Breast epithelium (tissue), 3 donors: ENCODE data around the gene PTPRG.

Experiments
- CTCF ChIP-seq, 3 donors: fragments of 450-650 bp; IDR thresholded peaks; one replicate each; pipeline ENCODE4 v1.5.1; 2016 to 2017; ENCODE audit warnings: antibody characterized with exemption in 3 of 3, mild to moderate bottlenecking in 3 of 3, moderate library complexity in 3 of 3
- POLR2A ChIP-seq: fragments of 450-650 bp; IDR thresholded peaks from one replicate; pipeline ENCODE4 v1.6.1; 2016; ENCODE audit warnings: antibody characterized with exemption, mild to moderate bottlenecking, moderate library complexity
- POLR2AphosphoS5 ChIP-seq, 3 donors: sonication (generic); formaldehyde crosslinking; IDR thresholded peaks; one replicate each; pipeline ENCODE4 v1.6.1; 2017; ENCODE audit warnings: antibody characterized with exemption in 3 of 3

GRCh38 chr3:62159056-62159708 lies 597.8 kb downstream of the PTPRG start:
- TF ChIP-seq CTCF (IDR thresholded peaks at IDR 0.05) (no peak), POLR2A (no peak), POLR2AphosphoS5 (IDR thresholded peaks at IDR 0.05) (no peak)
